ENCODE results near the gene PCMT1. TPM values are rescaled to one million over a fixed set of nuclear protein-coding genes. Genes with fewer than 3 reads are reported as not detected.
"Not testable (repeated sequence)": the region's sequence is repeated elsewhere in the genome, so short reads cannot be mapped to it uniquely, and the experiment has no call there.

Gene PCMT1
- total RNA-seq, 2 donors from 2014 or later, result 70.7 to 86.9 TPM

DNA sequence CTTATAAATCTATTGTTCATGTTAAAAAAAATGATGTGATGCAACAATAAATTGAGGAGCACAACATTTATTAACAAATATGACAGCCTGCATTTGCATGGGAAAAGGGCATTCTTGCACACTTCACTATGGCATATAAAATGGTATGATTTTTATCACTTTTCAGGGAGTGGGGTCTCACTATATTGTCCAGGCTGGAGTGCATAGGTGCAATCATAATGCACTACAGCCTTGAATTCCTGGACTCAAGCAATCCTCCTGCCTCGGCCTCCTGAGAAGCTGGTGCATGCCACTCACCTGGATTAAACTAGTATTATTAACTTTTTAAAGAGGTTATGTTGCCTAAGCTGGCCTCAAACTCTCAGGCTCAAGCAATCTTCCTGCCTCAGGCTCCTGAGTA, 14.6 kb upstream of the PCMT1 start:
- DNase-seq (ENCODE audit: low spot score in 2 of 2), result no peak
- no peak overlapping the region for H3K27ac Mint-ChIP-seq
- peaks cover 0 to 7% of the 10 kb centered on the region in 2 donors for H3K36me3 Mint-ChIP-seq
- ATAC-seq, result no peak
- no peaks in the 10 kb centered on the region for H3K9me3 Mint-ChIP-seq

GRCh38 chr6:149745252-149745651, 4.3 kb upstream of the PCMT1 start:
- not testable (repeated sequence) for H3K9me3 Mint-ChIP-seq; ATAC-seq; DNase-seq (ENCODE audit: low spot score in 2 of 2)
- H3K27ac Mint-ChIP-seq, result peak overlapping the region; percentile 96 to 97
- peaks cover 0 to 12% of the 10 kb centered on the region in 2 donors for H3K36me3 Mint-ChIP-seq

DNA sequence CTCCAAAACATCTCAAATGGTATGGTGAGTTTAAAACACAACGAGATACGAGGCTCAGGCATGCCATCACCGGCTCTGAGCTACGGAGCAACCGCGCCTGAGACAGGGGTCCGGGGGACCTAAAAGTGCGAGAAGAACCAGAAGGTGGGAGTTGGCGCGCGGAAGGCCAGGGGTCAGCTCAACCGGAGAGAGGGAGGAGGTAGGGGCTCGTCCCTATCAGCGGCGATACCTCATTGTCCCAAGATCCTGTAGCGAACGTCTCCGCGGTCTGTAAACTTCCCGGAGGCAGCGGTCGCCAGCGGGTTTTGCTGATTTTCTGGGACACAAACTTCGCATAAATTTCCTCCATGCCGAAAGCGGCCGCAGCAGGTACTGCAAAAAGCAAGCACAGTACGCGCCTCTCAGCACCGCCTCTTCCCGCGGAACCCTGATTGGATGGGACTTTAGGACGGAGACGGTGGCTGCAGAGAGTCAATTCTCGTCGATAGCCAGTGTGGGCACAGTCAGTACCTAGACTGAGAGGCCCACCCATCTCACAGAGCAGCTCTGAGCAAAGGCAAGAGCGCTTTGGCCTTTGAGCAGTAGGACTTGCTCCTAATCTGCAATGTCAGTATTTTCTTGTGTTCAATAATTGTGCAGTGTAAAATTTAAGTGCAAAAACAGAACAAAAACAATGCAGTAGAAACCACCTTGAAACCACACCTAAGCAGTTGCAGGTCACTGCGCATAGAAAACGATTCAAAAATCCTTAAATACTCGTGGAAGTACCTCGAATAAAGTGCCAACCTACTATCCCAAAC, 3.2 kb upstream of the PCMT1 start, which contains the start of gene NUP43:
NUP43 (minus strand) TSS at position 383 of the 800 bp plus-strand sequence; CDS start at position 349, 34 bp downstream.
- DNase-seq (ENCODE audit: low spot score in 2 of 2) (peak; percentile 90 to 91), ATAC-seq (peak; percentile 68 to 71)
- Mint-ChIP-seq H3K36me3 (peaks cover 0 to 12% of the 10 kb centered on the region in 2 donors), H3K27ac (peak within 1 kb of the TSS; percentile 96 to 97), H3K9me3 (no peaks in the 10 kb centered on the region)

DNA sequence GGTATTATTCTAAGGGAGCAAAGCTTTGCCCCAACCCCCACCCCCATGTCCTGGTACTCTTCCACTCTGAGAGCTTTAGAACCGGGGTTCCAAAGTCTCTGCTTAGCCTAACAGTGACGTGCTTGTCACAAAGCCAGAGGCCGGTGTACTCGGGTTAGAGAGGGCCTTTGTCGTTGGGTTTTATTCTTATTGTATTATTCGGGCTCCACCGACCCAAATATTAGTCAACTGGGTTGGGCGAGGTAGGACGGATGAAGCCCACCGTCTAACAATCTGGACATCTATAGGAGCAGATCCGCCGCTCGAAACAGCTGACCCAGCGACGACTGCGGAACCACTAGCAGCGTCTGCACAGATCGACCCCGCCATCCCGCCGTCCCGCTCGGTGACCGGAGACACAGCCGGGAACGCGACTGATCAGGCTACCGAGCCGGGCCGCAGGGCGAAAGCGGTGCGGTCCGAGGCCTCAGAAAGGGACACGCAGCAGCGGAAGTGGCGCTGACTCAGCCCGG, 403 bp upstream of the PCMT1 start:
- ATAC-seq, result peak in 1 of 2 donors; percentile 4
- not testable (repeated sequence) for H3K9me3 Mint-ChIP-seq

GRCh38 chr6:149750136-149750609, 632 bp downstream of the PCMT1 start:
- peak overlapping the region; percentile 87 to 93 for H3K27ac Mint-ChIP-seq
- ATAC-seq (peak; percentile 48 to 70), DNase-seq (ENCODE audit: low spot score in 2 of 2) (peak; percentile 66 to 76)
- H3K36me3 Mint-ChIP-seq, result peaks cover 0 to 12% of the 10 kb centered on the region in 2 donors
- no peaks in the 10 kb centered on the region for H3K9me3 Mint-ChIP-seq

More for the DNA sequence above, 403 bp upstream of the PCMT1 start:
- Mint-ChIP-seq H3K36me3 (peaks cover 0 to 12% of the 10 kb centered on the region in 2 donors), H3K27ac (peak overlapping the region; percentile 14 to 87)
- DNase-seq (ENCODE audit: low spot score in 2 of 2), result not testable (repeated sequence)

GRCh38 chr6:149751239-149751638, 1.7 kb downstream of the PCMT1 start:
- DNase-seq (ENCODE audit: low spot score in 2 of 2), result no peak
- Mint-ChIP-seq H3K27ac (no peak overlapping the region), H3K36me3 (peaks cover 0 to 3% of the 10 kb centered on the region in 2 donors), H3K9me3 (no peaks in the 10 kb centered on the region)
- ATAC-seq, result no peak

GRCh38 chr6:149751920-149752319, 2.4 kb downstream of the PCMT1 start:
- H3K9me3 Mint-ChIP-seq; H3K27ac Mint-ChIP-seq; ATAC-seq; H3K36me3 Mint-ChIP-seq; DNase-seq (ENCODE audit: low spot score in 2 of 2): not testable (repeated sequence)

- Mint-ChIP-seq H3K27ac (no peak overlapping the region), H3K9me3 (no peaks in the 10 kb centered on the region), H3K36me3 (no peaks in the 10 kb centered on the region)
- no peak for DNase-seq (ENCODE audit: low spot score in 2 of 2)
- no peak for ATAC-seq
Observed at GRCh38 chr6:149752600-149753373, 3.2 kb downstream of the PCMT1 start.

GRCh38 chr6:149753374-149753637, 3.8 kb downstream of the PCMT1 start:
- not testable (repeated sequence) for H3K36me3 Mint-ChIP-seq; DNase-seq (ENCODE audit: low spot score in 2 of 2); H3K27ac Mint-ChIP-seq; ATAC-seq; H3K9me3 Mint-ChIP-seq

- ATAC-seq, result no peak
- no peak for DNase-seq (ENCODE audit: low spot score in 2 of 2)
- Mint-ChIP-seq H3K27ac (no peak overlapping the region), H3K36me3 (no peaks in the 10 kb centered on the region), H3K9me3 (no peaks in the 10 kb centered on the region)
Observed at GRCh38 chr6:149754548-149754947, 5.0 kb downstream of the PCMT1 start.

- ATAC-seq (no peak), DNase-seq (ENCODE audit: low spot score in 2 of 2) (no peak)
- Mint-ChIP-seq H3K36me3 (peaks cover 0 to 6% of the 10 kb centered on the region in 2 donors), H3K9me3 (no peaks in the 10 kb centered on the region), H3K27ac (no peak overlapping the region)
Observed at GRCh38 chr6:149755300-149756260, 6.0 kb downstream of the PCMT1 start.

DNA sequence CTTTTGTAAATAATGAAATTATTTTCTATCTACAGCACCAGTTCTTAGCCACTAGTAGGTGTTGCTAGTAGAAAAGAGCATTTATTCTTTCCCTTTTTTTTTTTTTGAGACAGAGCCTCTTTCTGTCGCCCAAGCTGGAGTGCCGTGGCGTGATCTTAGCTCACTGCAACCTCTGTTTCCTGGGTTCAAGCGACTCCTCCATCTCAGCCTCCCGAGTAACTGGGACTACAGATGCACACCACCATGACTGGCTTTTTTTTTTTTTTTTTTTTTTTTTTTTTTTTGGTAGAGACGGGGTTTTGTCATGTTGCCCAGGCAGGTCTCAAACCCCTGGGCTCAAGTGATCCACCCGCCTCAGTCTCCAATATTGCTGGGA, 6.7 kb downstream of the PCMT1 start:
- no peak for ATAC-seq
- Mint-ChIP-seq H3K36me3 (peaks cover 0 to 6% of the 10 kb centered on the region in 2 donors), H3K27ac (no peak overlapping the region)

GRCh38 chr6:149761438-149761837, 11.9 kb downstream of the PCMT1 start:
- Mint-ChIP-seq H3K9me3 (peaks cover 4 to 5% of the 10 kb centered on the region in 2 donors), H3K27ac (no peak overlapping the region), H3K36me3 (peaks cover 7 to 20% of the 10 kb centered on the region in 2 donors)
- DNase-seq (ENCODE audit: low spot score in 2 of 2) (no peak), ATAC-seq (no peak)

More for the DNA sequence above, 6.7 kb downstream of the PCMT1 start:
- no peaks in the 10 kb centered on the region for H3K9me3 Mint-ChIP-seq
- no peak for DNase-seq (ENCODE audit: low spot score in 2 of 2)

DNA sequence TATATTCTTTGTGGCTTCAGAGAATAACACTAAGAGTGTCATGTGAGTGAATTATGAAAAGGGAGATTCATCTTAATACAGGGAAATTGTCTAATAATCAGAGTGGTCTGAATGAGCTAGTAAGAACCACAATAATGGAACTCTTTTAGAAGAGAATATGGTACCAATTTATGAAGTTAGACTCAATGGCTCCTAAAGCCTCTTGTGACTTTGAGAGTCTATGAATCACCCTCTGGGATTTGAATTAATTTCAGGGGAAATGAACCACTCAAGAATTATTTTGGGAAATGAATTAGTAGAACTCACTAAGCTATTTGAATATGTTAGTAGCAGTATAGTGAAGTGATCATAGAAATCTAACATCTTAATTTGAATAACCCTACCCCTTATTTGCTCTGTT, 14.3 kb downstream of the PCMT1 start:
- Mint-ChIP-seq H3K9me3 (peaks cover 4 to 5% of the 10 kb centered on the region in 2 donors), H3K27ac (no peak overlapping the region), H3K36me3 (peaks cover 7 to 35% of the 10 kb centered on the region in 2 donors)
- no peak for ATAC-seq
- no peak for DNase-seq (ENCODE audit: low spot score in 2 of 2)

DNA sequence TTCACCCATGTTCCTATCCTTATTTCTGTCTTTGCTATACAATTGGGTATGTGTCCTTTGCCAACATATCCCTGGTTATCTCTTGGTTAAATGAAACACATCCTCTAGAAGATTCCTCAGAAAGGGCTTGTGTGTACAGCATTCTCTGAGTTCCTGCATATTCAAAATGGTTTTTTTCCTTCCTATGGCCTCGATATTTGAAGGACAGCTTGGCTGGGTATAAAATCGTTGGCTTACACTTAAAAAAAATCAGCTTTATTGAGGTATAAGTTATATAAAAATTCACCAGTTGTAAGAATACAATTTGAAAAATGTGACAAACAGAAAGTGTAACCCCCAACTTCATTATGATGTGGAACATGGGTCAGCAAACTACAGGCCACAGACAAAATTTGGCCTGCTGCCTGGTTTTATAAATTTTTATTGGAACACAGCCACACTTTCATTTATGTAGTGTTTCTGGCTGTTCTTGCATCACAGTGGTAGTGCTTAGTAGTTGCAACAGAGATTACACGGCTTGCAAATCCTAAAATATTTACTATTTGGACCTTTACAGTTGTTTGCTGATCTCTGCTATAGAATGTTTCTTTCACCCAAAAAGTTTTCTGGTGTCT, 16.7 kb downstream of the PCMT1 start:
- H3K36me3 Mint-ChIP-seq, result peaks cover 7 to 35% of the 10 kb centered on the region in 2 donors
- ATAC-seq, result no peak

GRCh38 chr6:149769676-149770075, 20.1 kb downstream of the PCMT1 start:
- Mint-ChIP-seq H3K9me3 (peaks cover 4 to 5% of the 10 kb centered on the region in 2 donors), H3K27ac (no peak overlapping the region), H3K36me3 (peaks cover 7 to 29% of the 10 kb centered on the region in 2 donors)
- DNase-seq (ENCODE audit: low spot score in 2 of 2) (no peak), ATAC-seq (no peak)

More for the DNA sequence above, 16.7 kb downstream of the PCMT1 start:
- no peak for DNase-seq (ENCODE audit: low spot score in 2 of 2)
- H3K27ac Mint-ChIP-seq, result no peak overlapping the region
- H3K9me3 Mint-ChIP-seq, result peaks cover 4 to 5% of the 10 kb centered on the region in 2 donors
